Hepatocyte (in vitro differentiated cells): Measurements from ENCODE around the gene SMYD5. TPM values are rescaled to one million over a fixed set of nuclear protein-coding genes. Genes with fewer than 3 reads are reported as not detected.

Source experiments
- DNase-seq: peaks from one replicate; pipeline ENCODE4 v3.0.0-alpha.2; 2016; ENCODE audit warnings: low spot score
- H2AFZ ChIP-seq: fragments of 200-600 bp; sonication (generic); 2 replicates; pipeline ENCODE4 v1.6.0; 2016; ENCODE audit warnings: antibody characterized with exemption, mild to moderate bottlenecking
- H3K27ac ChIP-seq: fragments of 200-600 bp; sonication (generic); 2 replicates; pipeline ENCODE4 v1.5.1; 2016; ENCODE audit warnings: mild to moderate bottlenecking
- H3K27me3 ChIP-seq: fragments of 200-600 bp; sonication (generic); 2 replicates; pipeline ENCODE4 v1.6.1; 2016
- H3K36me3 ChIP-seq: fragments of 200-600 bp; sonication (generic); replicated peaks from 2 replicates; pipeline ENCODE4 v1.5.1; 2016; ENCODE audit warnings: low read depth; ENCODE audit not compliant: insufficient read depth
- H3K4me1 ChIP-seq: fragments of 200-600 bp; sonication (generic); 2 replicates; pipeline ENCODE4 v1.5.1; 2016; ENCODE audit warnings: mild to moderate bottlenecking, moderate library complexity; ENCODE audit not compliant: insufficient read depth
- H3K4me2 ChIP-seq: fragments of 200-600 bp; sonication (generic); 2 replicates; pipeline ENCODE4 v1.6.0; 2016
- H3K4me3 ChIP-seq: fragments of 200-600 bp; sonication (generic); 2 replicates; pipeline ENCODE4 v1.5.1; 2016; ENCODE audit warnings: mild to moderate bottlenecking
- H3K79me2 ChIP-seq: fragments of 200-600 bp; sonication (generic); 2 replicates; pipeline ENCODE4 v1.6.0; 2017; ENCODE audit warnings: mild to moderate bottlenecking
- H3K9me2 ChIP-seq: fragments of 200-600 bp; sonication (generic); replicated peaks from 2 replicates; pipeline ENCODE4 v1.6.0; 2017; ENCODE audit warnings: mild to moderate bottlenecking; ENCODE audit not compliant: insufficient read depth
- H3K9me3 ChIP-seq: fragments of 200-600 bp; sonication (generic); 2 replicates; pipeline ENCODE4 v1.5.1; 2016; ENCODE audit warnings: low read depth, mild to moderate bottlenecking
- H4K20me1 ChIP-seq: fragments of 200-600 bp; sonication (generic); 2 replicates; pipeline ENCODE4 v1.6.0; 2016; ENCODE audit warnings: mild to moderate bottlenecking; ENCODE audit not compliant: insufficient read depth, poor library complexity, severe bottlenecking
- CTCF ChIP-seq: fragments of 200-600 bp; sonication (generic); IDR thresholded peaks from 2 replicates; pipeline ENCODE4 v1.5.1; 2016; ENCODE audit warnings: antibody characterized with exemption, mild to moderate bottlenecking; ENCODE audit not compliant: poor library complexity
- EZH2 ChIP-seq: fragments of 200-600 bp; sonication (generic); IDR thresholded peaks from 2 replicates; pipeline ENCODE4 v1.6.1; 2016; ENCODE audit warnings: antibody characterized with exemption, mild to moderate bottlenecking, borderline replicate concordance
- EZH2phosphoT487 ChIP-seq: fragments of 200-600 bp; sonication (generic); IDR thresholded peaks from one replicate; pipeline ENCODE4 v1.6.1; 2018; ENCODE audit warnings: antibody characterized with exemption, mild to moderate bottlenecking, low read depth, moderate library complexity; ENCODE audit not compliant: unreplicated experiment, severe bottlenecking
- WGBS: methylation state at CpG from one replicate; pipeline ENCODE4 v1.1.6; 2016; ENCODE audit warnings: low lambda C conversion rate; ENCODE audit errors: missing lambda C conversion rate; 5-methylcytosine and 5-hydroxymethylcytosine counted together
- polyA plus RNA-seq: library from polyadenylated mRNA; unstranded; fragments of >200 nt; fragmentation: Nextera tagmentation; extraction: Ambion mirVana; gene quantifications from 2 replicates; pipeline ENCODE4 v1.2.1, GENCODE V29; 2016
- total RNA-seq: library from RNA; depleted of rRNA; stranded (reverse); fragments of >200 nt; gene quantifications from 2 replicates; pipeline ENCODE4 v1.2.3, GENCODE V29; 2014

The SMYD5 gene
- total and polyA plus RNA-seq, 2 experiments from 2014 or later: 10.0 to 28.3 TPM

GRCh38 chr2:73174941-73175662 lies 38.9 kb upstream of the SMYD5 start:
- peak overlapping the region; percentile 26 for H3K4me3 ChIP-seq
- H3K27ac ChIP-seq: no peak overlapping the region
- TF ChIP-seq EZH2phosphoT487: no peak
- TF ChIP-seq CTCF: no peak
- TF ChIP-seq EZH2: no peak
- peaks cover 34% of the 10 kb centered on the region for H3K27me3 ChIP-seq
- 22% methylated on average over 20 of the region's 25 CpGs for WGBS
- peaks cover 12% of the 10 kb centered on the region for H3K4me1 ChIP-seq
- no peaks in the 10 kb centered on the region for H3K79me2 ChIP-seq
- no peaks in the 10 kb centered on the region for H4K20me1 ChIP-seq
- H3K9me2 ChIP-seq: no peaks in the 10 kb centered on the region
- no peaks in the 10 kb centered on the region for H3K36me3 ChIP-seq
- H3K9me3 ChIP-seq: no peaks in the 10 kb centered on the region
- H2AFZ ChIP-seq: peak overlapping the region; percentile 89
- peak overlapping the region; percentile 97 for H3K4me2 ChIP-seq
- no peak for DNase-seq

- peak overlapping the region; percentile 97 for H3K4me2 ChIP-seq
- H2AFZ ChIP-seq: peak overlapping the region; percentile 89
- H3K4me1 ChIP-seq: peaks cover 12% of the 10 kb centered on the region
- peaks cover 38% of the 10 kb centered on the region for H3K27me3 ChIP-seq
- 2% methylated on average over 19 of the region's 59 CpGs for WGBS
- peak overlapping the region; percentile 26 for H3K4me3 ChIP-seq
- H3K79me2 ChIP-seq: no peaks in the 10 kb centered on the region
- H4K20me1 ChIP-seq: no peaks in the 10 kb centered on the region
- H3K9me2 ChIP-seq: no peaks in the 10 kb centered on the region
- peak; percentile 23 for TF ChIP-seq EZH2phosphoT487
- peak; percentile 6 for TF ChIP-seq CTCF
- TF ChIP-seq EZH2: peak; percentile 43
- peak; percentile 83 for DNase-seq
- no peaks in the 10 kb centered on the region for H3K9me3 ChIP-seq
- H3K27ac ChIP-seq: no peak overlapping the region
- H3K36me3 ChIP-seq: no peaks in the 10 kb centered on the region
These were observed 38.3 kb upstream of the SMYD5 start for GRCh38 chr2:73175663-73176204.

- Histone ChIP-seq H3K4me3 (peak overlapping the region; percentile 59), H3K4me1 (peaks cover 12% of the 10 kb centered on the region), H2AFZ (peak overlapping the region; percentile 89), H3K79me2 (no peaks in the 10 kb centered on the region), H4K20me1 (no peaks in the 10 kb centered on the region), H3K27ac (no peak overlapping the region), H3K9me2 (no peaks in the 10 kb centered on the region), H3K36me3 (no peaks in the 10 kb centered on the region), H3K4me2 (peak overlapping the region; percentile 97), H3K9me3 (no peaks in the 10 kb centered on the region), H3K27me3 (peaks cover 38% of the 10 kb centered on the region)
- WGBS: 5% methylated on average over 19 of the region's 31 CpGs
- peak; percentile 51 for DNase-seq
- TF ChIP-seq CTCF (no peak), EZH2phosphoT487 (no peak), EZH2 (no peak)
These were observed 37.7 kb upstream of the SMYD5 start for GRCh38 chr2:73176205-73176880.
